K562 (cell line): ENCODE results near the gene CRYBG2. TPM values are rescaled to one million over a fixed set of nuclear protein-coding genes. Genes with fewer than 3 reads are reported as not detected.
A peak's percentile ranks its signal among the peaks of the same experiment; 100 is the strongest.

Experiments used
- ARHGAP35 ChIP-seq: fragments of 450-650 bp; IDR thresholded peaks from 2 replicates; pipeline ENCODE4 v1.6.1; 2018; ENCODE audit not compliant: partially characterized antibody
- E2F5 ChIP-seq: sonication (generic); formaldehyde crosslinking; IDR thresholded peaks from 2 replicates; pipeline ENCODE4 v1.8.0; 2022; ENCODE audit warnings: mild to moderate bottlenecking, missing genetic modification reagents
- FOSL1 ChIP-seq: fragments of 200-800 bp; sonication (Bioruptor generic); conservative IDR thresholded peaks from 2 replicates; pipeline ENCODE4 v1.6.1; 2016; ENCODE audit warnings: missing genetic modification characterization, missing compliant biosample characterization
- KLF13 ChIP-seq: fragments of 450-650 bp; IDR thresholded peaks from 2 replicates; pipeline ENCODE4 v1.6.1; 2016; ENCODE audit warnings: missing genetic modification characterization, low read depth, mild to moderate bottlenecking, missing compliant biosample characterization, moderate library complexity, borderline replicate concordance
- NCOR1 ChIP-seq: fragments of 450-650 bp; IDR thresholded peaks from 2 replicates; pipeline ENCODE4 v1.6.1; 2016; ENCODE audit warnings: mild to moderate bottlenecking, moderate library complexity
- NONO ChIP-seq, 2 experiments: fragments of 200-400 bp in 1 of 2; fragments of 450-650 bp in 1 of 2; formaldehyde crosslinking in 1 of 2; IDR thresholded peaks; 2 replicates each; pipeline ENCODE4 v1.6.1; 2017; ENCODE audit warnings: low read depth in 2 of 2, mild to moderate bottlenecking in 2 of 2, moderate library complexity in 2 of 2, low read length in 1 of 2
- PHB ChIP-seq: fragments of 250-450 bp; sonication (Bioruptor Pico); IDR thresholded peaks from 2 replicates; pipeline ENCODE4 v1.5.0; 2021
- SMARCC2 ChIP-seq: fragments of 450-650 bp; IDR thresholded peaks from 2 replicates; pipeline ENCODE4 v1.6.1; 2017; ENCODE audit warnings: antibody characterized with exemption, moderate library complexity, mild to moderate bottlenecking, low read depth
- SRF ChIP-seq, 2 experiments: fragments of 250-450, 450-650 bp in 1 of 2; sonication (Bioruptor Pico) in 1 of 2; sonication (generic) in 1 of 2; formaldehyde crosslinking; IDR thresholded peaks; 2 replicates each; pipeline versions ENCODE4 v1.5.0 to v1.5.1; 2020 to 2022; ENCODE audit warnings: mild to moderate bottlenecking in 1 of 2, missing genetic modification reagents in 1 of 2
- ZBTB11 ChIP-seq, 3 experiments: fragments of 200-800 bp in 1 of 3; fragments of 250-450 bp in 1 of 3; fragments of 450-650 bp in 1 of 3; sonication (Bioruptor Pico) in 1 of 3; sonication (Bioruptor generic) in 1 of 3; formaldehyde crosslinking in 1 of 3; IDR thresholded peaks; 2 replicates each; pipeline versions ENCODE4 v1.6.1 to v1.8.0; 2016 to 2022; ENCODE audit warnings: mild to moderate bottlenecking in 2 of 3, missing genetic modification characterization in 2 of 3, missing compliant biosample characterization in 1 of 3, moderate library complexity in 1 of 3
- ZNF316 ChIP-seq: fragments of 450-650 bp; IDR thresholded peaks from 2 replicates; pipeline ENCODE4 v1.6.1; 2016
- polyA plus RNA-seq, 8 experiments: library from polyadenylated mRNA; depleted of rRNA in 4 of 8; stranded (reverse) in 5 of 8; unstranded in 3 of 8; fragments of >200 nt; fragmentation: Nextera tagmentation in 2 of 8; fragmentation: Illumina TruSeq in 1 of 8; extraction: Ambion mirVana in 2 of 8; extraction: Trizol in 1 of 8; gene quantifications; 2 replicates each; pipeline versions ENCODE4 v1.2.1 to v1.2.3, GENCODE V29; 2011 to 2014; ENCODE audit warnings: inconsistent platforms in 1 of 8, missing spikeins in 1 of 8
- total RNA-seq, 7 experiments: library from RNA; depleted of rRNA in 6 of 7; stranded (reverse); fragments of >200 nt in 6 of 7; fragmentation: Illumina TruSeq in 2 of 7; extraction: Trizol in 2 of 7; gene quantifications; 2 replicates each; pipeline versions ENCODE4 v1.2.1 to v1.2.3, GENCODE V29; 2011 to 2021; ENCODE audit warnings: low replicate concordance in 1 of 7
- TF ChIP-seq, protein P1 (sequence below): fragments of 250-450 bp; sonication (Bioruptor Pico); IDR thresholded peaks from 2 replicates; pipeline ENCODE4 v1.4.0; 2020; ENCODE audit warnings: mild to moderate bottlenecking
- TF ChIP-seq, protein P2 (sequence below): fragments of 250-450 bp; sonication (Bioruptor Pico); IDR thresholded peaks from 2 replicates; pipeline ENCODE4 v1.5.0; 2020; ENCODE audit warnings: mild to moderate bottlenecking, borderline replicate concordance
- TF ChIP-seq, protein P3 (sequence below): fragments of 450-650 bp; IDR thresholded peaks from 2 replicates; pipeline ENCODE4 v1.6.1; 2016; ENCODE audit warnings: low read depth, mild to moderate bottlenecking, moderate library complexity

The CRYBG2 gene
- total and polyA plus RNA-seq, 9 of the 15 experiments (the other 6 are each of a cell fraction or from before 2014, with no cell fraction given) = 0.39 to 8.5 (median 3.7) TPM

DNA sequence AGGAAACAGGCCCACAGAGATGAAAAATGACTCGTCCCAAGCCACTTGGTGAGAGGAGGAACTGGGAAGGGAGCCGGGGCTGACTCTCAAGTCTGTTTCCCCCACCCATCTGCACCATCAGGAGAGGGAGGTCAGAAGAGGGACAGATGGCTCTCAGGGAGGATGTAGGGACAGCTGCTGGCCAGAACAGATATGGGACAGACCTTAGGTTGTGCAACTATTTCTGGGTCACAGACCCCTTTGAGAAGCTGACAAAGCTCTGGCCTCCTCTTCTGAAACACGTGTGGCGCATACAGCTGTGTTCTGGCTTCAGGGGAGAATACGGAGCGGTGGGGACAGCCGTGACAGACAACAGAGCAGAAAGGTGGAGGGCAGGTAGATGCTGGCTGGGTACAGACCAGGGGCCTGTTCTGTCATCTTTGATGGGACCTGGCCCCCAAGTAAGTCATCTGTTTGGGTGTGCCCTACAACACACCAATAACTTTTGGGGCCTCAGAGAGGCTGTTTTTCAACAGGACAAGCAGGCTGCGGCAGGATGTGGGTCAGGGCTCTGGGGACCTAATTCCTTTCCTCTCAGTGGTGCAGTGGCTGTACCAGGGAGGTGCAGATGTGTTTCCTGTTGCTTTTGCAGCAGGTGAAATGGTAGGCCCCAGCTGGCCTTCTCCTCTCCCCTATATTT is 66.8 kb downstream of the CRYBG2 start (continued):
- peak in 1 of 3 experiments; percentile 73; a peak in 2 of 6 replicates for TF ChIP-seq ZBTB11 (CRISPR knock-in tag; IDR thresholded peaks at IDR 0.05)
- TF ChIP-seq, protein P1, sequence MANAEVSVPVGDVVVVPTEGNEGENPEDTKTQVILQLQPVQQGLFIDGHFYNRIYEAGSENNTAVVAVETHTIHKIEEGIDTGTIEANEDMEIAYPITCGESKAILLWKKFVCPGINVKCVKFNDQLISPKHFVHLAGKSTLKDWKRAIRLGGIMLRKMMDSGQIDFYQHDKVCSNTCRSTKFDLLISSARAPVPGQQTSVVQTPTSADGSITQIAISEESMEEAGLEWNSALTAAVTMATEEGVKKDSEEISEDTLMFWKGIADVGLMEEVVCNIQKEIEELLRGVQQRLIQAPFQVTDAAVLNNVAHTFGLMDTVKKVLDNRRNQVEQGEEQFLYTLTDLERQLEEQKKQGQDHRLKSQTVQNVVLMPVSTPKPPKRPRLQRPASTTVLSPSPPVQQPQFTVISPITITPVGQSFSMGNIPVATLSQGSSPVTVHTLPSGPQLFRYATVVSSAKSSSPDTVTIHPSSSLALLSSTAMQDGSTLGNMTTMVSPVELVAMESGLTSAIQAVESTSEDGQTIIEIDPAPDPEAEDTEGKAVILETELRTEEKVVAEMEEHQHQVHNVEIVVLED (CRISPR knock-in tag) = no peak
- no peak for TF ChIP-seq ARHGAP35
- TF ChIP-seq SMARCC2 = peak; percentile 45; the same call in 1 of the 2 replicates
- TF ChIP-seq NCOR1 = peak; percentile 98
- TF ChIP-seq, protein P2, sequence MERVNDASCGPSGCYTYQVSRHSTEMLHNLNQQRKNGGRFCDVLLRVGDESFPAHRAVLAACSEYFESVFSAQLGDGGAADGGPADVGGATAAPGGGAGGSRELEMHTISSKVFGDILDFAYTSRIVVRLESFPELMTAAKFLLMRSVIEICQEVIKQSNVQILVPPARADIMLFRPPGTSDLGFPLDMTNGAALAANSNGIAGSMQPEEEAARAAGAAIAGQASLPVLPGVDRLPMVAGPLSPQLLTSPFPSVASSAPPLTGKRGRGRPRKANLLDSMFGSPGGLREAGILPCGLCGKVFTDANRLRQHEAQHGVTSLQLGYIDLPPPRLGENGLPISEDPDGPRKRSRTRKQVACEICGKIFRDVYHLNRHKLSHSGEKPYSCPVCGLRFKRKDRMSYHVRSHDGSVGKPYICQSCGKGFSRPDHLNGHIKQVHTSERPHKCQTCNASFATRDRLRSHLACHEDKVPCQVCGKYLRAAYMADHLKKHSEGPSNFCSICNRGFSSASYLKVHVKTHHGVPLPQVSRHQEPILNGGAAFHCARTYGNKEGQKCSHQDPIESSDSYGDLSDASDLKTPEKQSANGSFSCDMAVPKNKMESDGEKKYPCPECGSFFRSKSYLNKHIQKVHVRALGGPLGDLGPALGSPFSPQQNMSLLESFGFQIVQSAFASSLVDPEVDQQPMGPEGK (CRISPR knock-in tag) = no peak
- TF ChIP-seq SRF (CRISPR knock-in tag; IDR thresholded peaks at IDR 0.05) = no peak
- peak in 1 of 2 experiments; percentile 56; a peak in 1 of 4 replicates for TF ChIP-seq NONO (IDR thresholded peaks at IDR 0.05; ENCODE audit: low read depth in 2 of 2, low read length in 1 of 2)
- TF ChIP-seq ZNF316 = no peak
- no peak for TF ChIP-seq PHB (CRISPR knock-in tag)
- TF ChIP-seq, protein P3, sequence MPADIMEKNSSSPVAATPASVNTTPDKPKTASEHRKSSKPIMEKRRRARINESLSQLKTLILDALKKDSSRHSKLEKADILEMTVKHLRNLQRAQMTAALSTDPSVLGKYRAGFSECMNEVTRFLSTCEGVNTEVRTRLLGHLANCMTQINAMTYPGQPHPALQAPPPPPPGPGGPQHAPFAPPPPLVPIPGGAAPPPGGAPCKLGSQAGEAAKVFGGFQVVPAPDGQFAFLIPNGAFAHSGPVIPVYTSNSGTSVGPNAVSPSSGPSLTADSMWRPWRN = 0 out of 2 replicates have a peak, but pooled peaks have one; percentile 46
- TF ChIP-seq E2F5 (CRISPR knock-in tag) = no peak
- 0 out of 2 replicates have a peak, but pooled peaks have one; percentile 47 for TF ChIP-seq FOSL1
- no peak for TF ChIP-seq KLF13 (tag)
